Right lobe of liver (tissue), 6 donors: Measurements from ENCODE around the gene MARCHF5. TPM values are rescaled to one million over a fixed set of nuclear protein-coding genes. Genes with fewer than 3 reads are reported as not detected.

ENCODE experiments used
- ATAC-seq, 4 donors: fragments of 200-7000 bp; cut with Tn5 transposase; one replicate each; pipeline ENCODE4 v1.9.1; 2020; ENCODE audit warnings: mild to moderate bottlenecking in 4 of 4, moderate library complexity in 4 of 4
- DNase-seq, 3 donors: peaks; one replicate each; pipeline ENCODE4 v3.0.0-alpha.2; 2020
- H3K27ac ChIP-seq, 3 donors: fragments of 200-600 bp; one replicate each; pipeline ENCODE4 v1.8.0; 2022
- H3K27me3 ChIP-seq, 2 donors: fragments of 200-600 bp; one replicate each; pipeline ENCODE4 v1.8.0; 2022
- H3K36me3 ChIP-seq, 4 donors: fragments of 200-600 bp; sonication (generic) in 1 of 4; one replicate each; pipeline versions ENCODE4 v1.5.1 to v1.8.0; 2017 to 2022; ENCODE audit warnings: control low read depth in 1 of 4
- H3K4me1 ChIP-seq, 4 donors: fragments of 200-600 bp; sonication (generic) in 1 of 4; one replicate each; pipeline versions ENCODE4 v1.5.1 to v1.8.0; 2017 to 2022; ENCODE audit warnings: control low read depth in 1 of 4
- H3K4me3 ChIP-seq, 3 donors: fragments of 200-600 bp; one replicate each; pipeline ENCODE4 v1.8.0; 2022
- H3K9me3 ChIP-seq, 4 donors: fragments of 200-600 bp; sonication (generic) in 1 of 4; one replicate each; pipeline versions ENCODE4 v1.5.1 to v1.8.0; 2017 to 2022; ENCODE audit warnings: control low read depth in 1 of 4
- POLR2A ChIP-seq: fragments of 450-650 bp; IDR thresholded peaks from one replicate; pipeline ENCODE4 v1.6.1; 2017; ENCODE audit warnings: antibody characterized with exemption, mild to moderate bottlenecking
- WGBS: methylation state at CpG from one replicate; pipeline ENCODE4 v1.1.6; 2018; ENCODE audit warnings: low coverage, low lambda C conversion rate; ENCODE audit not compliant: insufficient coverage; ENCODE audit errors: missing lambda C conversion rate; 5-methylcytosine and 5-hydroxymethylcytosine counted together
- intact Hi-C, 2 donors: fragments of 100-400 bp; cut with DNase I; formaldehyde crosslinking; loops; one replicate each; pipeline versions ENCODE4 v1.11.2 to v1.14.1; 2022
- total RNA-seq, 6 experiments: library from RNA; depleted of rRNA in 2 of 6; stranded (reverse); fragments of >200 nt in 2 of 6; fragmentation: NEBNext Ultra II Directional in 3 of 6; extraction: Animal tissue kit (Norgen Biotek cat#: 25700) in 3 of 6; gene quantifications; one replicate each; pipeline versions ENCODE4 v1.1.0 to v1.2.4, GENCODE V29; 2016 to 2023
- TF ChIP-seq, protein P1 (sequence below), 4 donors: fragments of 200-600 bp in 3 of 4; fragments of 450-650 bp in 1 of 4; IDR thresholded peaks; one replicate each; pipeline versions ENCODE4 v1.5.1 to v1.8.0; 2016 to 2022; ENCODE audit warnings: antibody characterized with exemption in 4 of 4, mild to moderate bottlenecking in 2 of 4
- donor health status: DM: no; HTN: yes; CAD: no.
- donor health status: DM: no; HTN: no; CAD: no.
- donor health status: DM: no; HTN: no; CAD: no.
- donor health status: DM: no; HTN: yes; CAD: no.
- donor health status: DM: no; HTN: yes; CAD: no.

The MARCHF5 gene
- total RNA-seq, 6 experiments from 2014 or later, result 14.6 to 26.5 (median 23.8) TPM

GRCh38 chr10:92377962-92378361 lies 87.0 kb downstream of the MARCHF5 start:
- ATAC-seq, result no peak

GRCh38 chr10:92381543-92381954 lies 90.6 kb downstream of the MARCHF5 start:
- Histone ChIP-seq H3K27me3 (no peaks in the 10 kb centered on the region), H3K9me3 (no peaks in the 10 kb centered on the region), H3K36me3 (no peaks in the 10 kb centered on the region), H3K4me3 (no peak overlapping the region), H3K4me1 (no peaks in the 10 kb centered on the region), H3K27ac (no peak overlapping the region)
- 45% methylated on average over 7 of the region's 7 CpGs for WGBS
- DNase-seq, result no peak
- TF ChIP-seq POLR2A, result no peak
- TF ChIP-seq, protein P1, sequence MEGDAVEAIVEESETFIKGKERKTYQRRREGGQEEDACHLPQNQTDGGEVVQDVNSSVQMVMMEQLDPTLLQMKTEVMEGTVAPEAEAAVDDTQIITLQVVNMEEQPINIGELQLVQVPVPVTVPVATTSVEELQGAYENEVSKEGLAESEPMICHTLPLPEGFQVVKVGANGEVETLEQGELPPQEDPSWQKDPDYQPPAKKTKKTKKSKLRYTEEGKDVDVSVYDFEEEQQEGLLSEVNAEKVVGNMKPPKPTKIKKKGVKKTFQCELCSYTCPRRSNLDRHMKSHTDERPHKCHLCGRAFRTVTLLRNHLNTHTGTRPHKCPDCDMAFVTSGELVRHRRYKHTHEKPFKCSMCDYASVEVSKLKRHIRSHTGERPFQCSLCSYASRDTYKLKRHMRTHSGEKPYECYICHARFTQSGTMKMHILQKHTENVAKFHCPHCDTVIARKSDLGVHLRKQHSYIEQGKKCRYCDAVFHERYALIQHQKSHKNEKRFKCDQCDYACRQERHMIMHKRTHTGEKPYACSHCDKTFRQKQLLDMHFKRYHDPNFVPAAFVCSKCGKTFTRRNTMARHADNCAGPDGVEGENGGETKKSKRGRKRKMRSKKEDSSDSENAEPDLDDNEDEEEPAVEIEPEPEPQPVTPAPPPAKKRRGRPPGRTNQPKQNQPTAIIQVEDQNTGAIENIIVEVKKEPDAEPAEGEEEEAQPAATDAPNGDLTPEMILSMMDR (IDR thresholded peaks at IDR 0.05), result no peak
- intact Hi-C loops, result no loop called here
- ATAC-seq, result peak in 1 of 4 donors; percentile 43

More at GRCh38 chr10:92377962-92378361, 87.0 kb downstream of the MARCHF5 start:
- no peaks in the 10 kb centered on the region for H3K36me3 ChIP-seq
- H3K4me1 ChIP-seq, result no peaks in the 10 kb centered on the region
- TF ChIP-seq, protein P1 (IDR thresholded peaks at IDR 0.05), result no peak
- no peak for TF ChIP-seq POLR2A
- WGBS, result 57% methylated on average over 3 of the region's 4 CpGs
- no peak overlapping the region for H3K4me3 ChIP-seq
- no peak overlapping the region for H3K27ac ChIP-seq
- intact Hi-C loops, result no loop called here
- DNase-seq, result no peak
- H3K27me3 ChIP-seq, result no peaks in the 10 kb centered on the region
- H3K9me3 ChIP-seq, result no peaks in the 10 kb centered on the region

GRCh38 chr10:92382631-92383030 lies 91.7 kb downstream of the MARCHF5 start:
- 61% methylated on average over 4 of the region's 4 CpGs for WGBS
- no peak for DNase-seq

GRCh38 chr10:92384741-92385140 lies 93.8 kb downstream of the MARCHF5 start:
- no peak for ATAC-seq
- intact Hi-C loops, result no loop called here
- TF ChIP-seq POLR2A, result no peak
- TF ChIP-seq, protein P1 (IDR thresholded peaks at IDR 0.05), result no peak

More at GRCh38 chr10:92382631-92383030, 91.7 kb downstream of the MARCHF5 start:
- no peaks in the 10 kb centered on the region for H3K36me3 ChIP-seq
- no peak overlapping the region for H3K4me3 ChIP-seq
- ATAC-seq, result no peak
- intact Hi-C loops, result no loop called here
- no peaks in the 10 kb centered on the region for H3K27me3 ChIP-seq
- no peak overlapping the region for H3K27ac ChIP-seq
- TF ChIP-seq POLR2A, result no peak
- TF ChIP-seq, protein P1 (IDR thresholded peaks at IDR 0.05), result no peak
- H3K9me3 ChIP-seq, result no peaks in the 10 kb centered on the region
- H3K4me1 ChIP-seq, result no peaks in the 10 kb centered on the region

GRCh38 chr10:92385831-92386230 lies 94.9 kb downstream of the MARCHF5 start:
- no peaks in the 10 kb centered on the region for H3K27me3 ChIP-seq
- H3K4me3 ChIP-seq, result no peak overlapping the region
- no peak for ATAC-seq
- H3K27ac ChIP-seq, result no peak overlapping the region
- TF ChIP-seq POLR2A, result no peak
- TF ChIP-seq, protein P1 (IDR thresholded peaks at IDR 0.05), result no peak
- intact Hi-C loops, result no loop called here
- WGBS, result 17% methylated on average over 1 of the region's 2 CpGs
- no peaks in the 10 kb centered on the region for H3K36me3 ChIP-seq
- no peaks in the 10 kb centered on the region for H3K4me1 ChIP-seq
- DNase-seq, result no peak
- H3K9me3 ChIP-seq, result no peaks in the 10 kb centered on the region

More at GRCh38 chr10:92384741-92385140, 93.8 kb downstream of the MARCHF5 start:
- no peaks in the 10 kb centered on the region for H3K4me1 ChIP-seq
- H3K9me3 ChIP-seq, result no peaks in the 10 kb centered on the region
- no peak for DNase-seq
- H3K27me3 ChIP-seq, result no peaks in the 10 kb centered on the region
- H3K36me3 ChIP-seq, result no peaks in the 10 kb centered on the region
- no peak overlapping the region for H3K4me3 ChIP-seq
- no peak overlapping the region for H3K27ac ChIP-seq
- no CpG with 5 or more reads among the region's 2 CpGs for WGBS
